GM23338 (cell line): ENCODE measurements around the gene AK2.

Experiments used
- CREB1 ChIP-seq: fragments of 250-450 bp; sonication (Bioruptor Pico); IDR thresholded peaks from 2 replicates; pipeline ENCODE4 v1.5.0; 2020; ENCODE audit warnings: low read depth, mild to moderate bottlenecking, moderate library complexity
- EZH2 ChIP-seq: fragments of 200-600 bp; sonication (generic); IDR thresholded peaks from one replicate; pipeline ENCODE4 v1.8.0; 2017; ENCODE audit warnings: antibody characterized with exemption, mild to moderate bottlenecking, low read depth; ENCODE audit not compliant: unreplicated experiment
- POLR2AphosphoS5 ChIP-seq: IDR thresholded peaks from 2 replicates; pipeline ENCODE4 v1.6.1; 2016; ENCODE audit warnings: antibody characterized with exemption, low read depth
- STAT1 ChIP-seq: IDR thresholded peaks from one replicate; pipeline ENCODE4 v1.6.1; 2016; ENCODE audit warnings: antibody characterized with exemption; ENCODE audit not compliant: unreplicated experiment
- ZNF114 ChIP-seq: fragments of 250-450 bp; sonication (Bioruptor Pico); IDR thresholded peaks from 2 replicates; pipeline ENCODE4 v1.5.0; 2020; ENCODE audit warnings: mild to moderate bottlenecking, moderate library complexity
- TF ChIP-seq, protein P1 (sequence below), 2 experiments: fragments of 200-600 bp in 1 of 2; sonication (generic) in 1 of 2; conservative IDR thresholded peaks; 2 replicates each; pipeline versions ENCODE4 v1.5.1 to v1.6.1; 2016 to 2017; ENCODE audit warnings: antibody characterized with exemption in 2 of 2, low read depth in 2 of 2, mild to moderate bottlenecking in 2 of 2, moderate library complexity in 1 of 2
- TF ChIP-seq, protein P2 (sequence below): IDR thresholded peaks from one replicate; pipeline ENCODE4 v1.6.1; 2018; ENCODE audit warnings: antibody characterized with exemption; ENCODE audit not compliant: unreplicated experiment
- TF ChIP-seq, protein P3 (sequence below): fragments of 250-450 bp; sonication (Bioruptor Pico); IDR thresholded peaks from 2 replicates; pipeline ENCODE4 v1.5.0; 2020; ENCODE audit warnings: mild to moderate bottlenecking, moderate library complexity
- TF ChIP-seq, protein P4 (sequence below): IDR thresholded peaks from 2 replicates; pipeline ENCODE4 v1.6.1; 2016; ENCODE audit warnings: antibody characterized with exemption

DNA sequence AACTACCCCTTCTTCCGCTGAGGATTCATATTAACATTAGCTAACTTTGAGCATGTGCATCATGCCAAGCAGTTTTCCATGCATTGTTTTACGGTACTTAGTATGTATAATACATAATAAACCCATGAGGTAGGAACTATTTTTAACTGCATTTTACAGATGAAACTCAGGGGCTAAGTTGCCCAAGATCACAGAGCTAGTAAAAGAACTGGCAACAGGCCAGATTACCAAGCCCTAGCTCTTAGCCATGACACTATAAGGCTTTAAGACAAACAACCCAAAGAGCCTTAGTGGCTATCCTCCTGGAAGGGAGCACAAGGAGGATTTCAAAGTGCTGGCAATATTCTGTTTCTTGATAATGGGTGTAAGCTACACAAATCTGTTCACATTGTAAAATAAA lies 6.1 kb downstream of the AK2 start:
- TF ChIP-seq EZH2, result no peak
- TF ChIP-seq, protein P1, sequence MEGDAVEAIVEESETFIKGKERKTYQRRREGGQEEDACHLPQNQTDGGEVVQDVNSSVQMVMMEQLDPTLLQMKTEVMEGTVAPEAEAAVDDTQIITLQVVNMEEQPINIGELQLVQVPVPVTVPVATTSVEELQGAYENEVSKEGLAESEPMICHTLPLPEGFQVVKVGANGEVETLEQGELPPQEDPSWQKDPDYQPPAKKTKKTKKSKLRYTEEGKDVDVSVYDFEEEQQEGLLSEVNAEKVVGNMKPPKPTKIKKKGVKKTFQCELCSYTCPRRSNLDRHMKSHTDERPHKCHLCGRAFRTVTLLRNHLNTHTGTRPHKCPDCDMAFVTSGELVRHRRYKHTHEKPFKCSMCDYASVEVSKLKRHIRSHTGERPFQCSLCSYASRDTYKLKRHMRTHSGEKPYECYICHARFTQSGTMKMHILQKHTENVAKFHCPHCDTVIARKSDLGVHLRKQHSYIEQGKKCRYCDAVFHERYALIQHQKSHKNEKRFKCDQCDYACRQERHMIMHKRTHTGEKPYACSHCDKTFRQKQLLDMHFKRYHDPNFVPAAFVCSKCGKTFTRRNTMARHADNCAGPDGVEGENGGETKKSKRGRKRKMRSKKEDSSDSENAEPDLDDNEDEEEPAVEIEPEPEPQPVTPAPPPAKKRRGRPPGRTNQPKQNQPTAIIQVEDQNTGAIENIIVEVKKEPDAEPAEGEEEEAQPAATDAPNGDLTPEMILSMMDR (conservative IDR thresholded peaks at IDR 0.05; ENCODE audit: low read depth in 2 of 2), result no peak
- TF ChIP-seq ZNF114 (CRISPR knock-in tag), result no peak
- TF ChIP-seq, protein P2, sequence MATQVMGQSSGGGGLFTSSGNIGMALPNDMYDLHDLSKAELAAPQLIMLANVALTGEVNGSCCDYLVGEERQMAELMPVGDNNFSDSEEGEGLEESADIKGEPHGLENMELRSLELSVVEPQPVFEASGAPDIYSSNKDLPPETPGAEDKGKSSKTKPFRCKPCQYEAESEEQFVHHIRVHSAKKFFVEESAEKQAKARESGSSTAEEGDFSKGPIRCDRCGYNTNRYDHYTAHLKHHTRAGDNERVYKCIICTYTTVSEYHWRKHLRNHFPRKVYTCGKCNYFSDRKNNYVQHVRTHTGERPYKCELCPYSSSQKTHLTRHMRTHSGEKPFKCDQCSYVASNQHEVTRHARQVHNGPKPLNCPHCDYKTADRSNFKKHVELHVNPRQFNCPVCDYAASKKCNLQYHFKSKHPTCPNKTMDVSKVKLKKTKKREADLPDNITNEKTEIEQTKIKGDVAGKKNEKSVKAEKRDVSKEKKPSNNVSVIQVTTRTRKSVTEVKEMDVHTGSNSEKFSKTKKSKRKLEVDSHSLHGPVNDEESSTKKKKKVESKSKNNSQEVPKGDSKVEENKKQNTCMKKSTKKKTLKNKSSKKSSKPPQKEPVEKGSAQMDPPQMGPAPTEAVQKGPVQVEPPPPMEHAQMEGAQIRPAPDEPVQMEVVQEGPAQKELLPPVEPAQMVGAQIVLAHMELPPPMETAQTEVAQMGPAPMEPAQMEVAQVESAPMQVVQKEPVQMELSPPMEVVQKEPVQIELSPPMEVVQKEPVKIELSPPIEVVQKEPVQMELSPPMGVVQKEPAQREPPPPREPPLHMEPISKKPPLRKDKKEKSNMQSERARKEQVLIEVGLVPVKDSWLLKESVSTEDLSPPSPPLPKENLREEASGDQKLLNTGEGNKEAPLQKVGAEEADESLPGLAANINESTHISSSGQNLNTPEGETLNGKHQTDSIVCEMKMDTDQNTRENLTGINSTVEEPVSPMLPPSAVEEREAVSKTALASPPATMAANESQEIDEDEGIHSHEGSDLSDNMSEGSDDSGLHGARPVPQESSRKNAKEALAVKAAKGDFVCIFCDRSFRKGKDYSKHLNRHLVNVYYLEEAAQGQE, result no peak
- no peak for TF ChIP-seq POLR2AphosphoS5
- TF ChIP-seq, protein P3, sequence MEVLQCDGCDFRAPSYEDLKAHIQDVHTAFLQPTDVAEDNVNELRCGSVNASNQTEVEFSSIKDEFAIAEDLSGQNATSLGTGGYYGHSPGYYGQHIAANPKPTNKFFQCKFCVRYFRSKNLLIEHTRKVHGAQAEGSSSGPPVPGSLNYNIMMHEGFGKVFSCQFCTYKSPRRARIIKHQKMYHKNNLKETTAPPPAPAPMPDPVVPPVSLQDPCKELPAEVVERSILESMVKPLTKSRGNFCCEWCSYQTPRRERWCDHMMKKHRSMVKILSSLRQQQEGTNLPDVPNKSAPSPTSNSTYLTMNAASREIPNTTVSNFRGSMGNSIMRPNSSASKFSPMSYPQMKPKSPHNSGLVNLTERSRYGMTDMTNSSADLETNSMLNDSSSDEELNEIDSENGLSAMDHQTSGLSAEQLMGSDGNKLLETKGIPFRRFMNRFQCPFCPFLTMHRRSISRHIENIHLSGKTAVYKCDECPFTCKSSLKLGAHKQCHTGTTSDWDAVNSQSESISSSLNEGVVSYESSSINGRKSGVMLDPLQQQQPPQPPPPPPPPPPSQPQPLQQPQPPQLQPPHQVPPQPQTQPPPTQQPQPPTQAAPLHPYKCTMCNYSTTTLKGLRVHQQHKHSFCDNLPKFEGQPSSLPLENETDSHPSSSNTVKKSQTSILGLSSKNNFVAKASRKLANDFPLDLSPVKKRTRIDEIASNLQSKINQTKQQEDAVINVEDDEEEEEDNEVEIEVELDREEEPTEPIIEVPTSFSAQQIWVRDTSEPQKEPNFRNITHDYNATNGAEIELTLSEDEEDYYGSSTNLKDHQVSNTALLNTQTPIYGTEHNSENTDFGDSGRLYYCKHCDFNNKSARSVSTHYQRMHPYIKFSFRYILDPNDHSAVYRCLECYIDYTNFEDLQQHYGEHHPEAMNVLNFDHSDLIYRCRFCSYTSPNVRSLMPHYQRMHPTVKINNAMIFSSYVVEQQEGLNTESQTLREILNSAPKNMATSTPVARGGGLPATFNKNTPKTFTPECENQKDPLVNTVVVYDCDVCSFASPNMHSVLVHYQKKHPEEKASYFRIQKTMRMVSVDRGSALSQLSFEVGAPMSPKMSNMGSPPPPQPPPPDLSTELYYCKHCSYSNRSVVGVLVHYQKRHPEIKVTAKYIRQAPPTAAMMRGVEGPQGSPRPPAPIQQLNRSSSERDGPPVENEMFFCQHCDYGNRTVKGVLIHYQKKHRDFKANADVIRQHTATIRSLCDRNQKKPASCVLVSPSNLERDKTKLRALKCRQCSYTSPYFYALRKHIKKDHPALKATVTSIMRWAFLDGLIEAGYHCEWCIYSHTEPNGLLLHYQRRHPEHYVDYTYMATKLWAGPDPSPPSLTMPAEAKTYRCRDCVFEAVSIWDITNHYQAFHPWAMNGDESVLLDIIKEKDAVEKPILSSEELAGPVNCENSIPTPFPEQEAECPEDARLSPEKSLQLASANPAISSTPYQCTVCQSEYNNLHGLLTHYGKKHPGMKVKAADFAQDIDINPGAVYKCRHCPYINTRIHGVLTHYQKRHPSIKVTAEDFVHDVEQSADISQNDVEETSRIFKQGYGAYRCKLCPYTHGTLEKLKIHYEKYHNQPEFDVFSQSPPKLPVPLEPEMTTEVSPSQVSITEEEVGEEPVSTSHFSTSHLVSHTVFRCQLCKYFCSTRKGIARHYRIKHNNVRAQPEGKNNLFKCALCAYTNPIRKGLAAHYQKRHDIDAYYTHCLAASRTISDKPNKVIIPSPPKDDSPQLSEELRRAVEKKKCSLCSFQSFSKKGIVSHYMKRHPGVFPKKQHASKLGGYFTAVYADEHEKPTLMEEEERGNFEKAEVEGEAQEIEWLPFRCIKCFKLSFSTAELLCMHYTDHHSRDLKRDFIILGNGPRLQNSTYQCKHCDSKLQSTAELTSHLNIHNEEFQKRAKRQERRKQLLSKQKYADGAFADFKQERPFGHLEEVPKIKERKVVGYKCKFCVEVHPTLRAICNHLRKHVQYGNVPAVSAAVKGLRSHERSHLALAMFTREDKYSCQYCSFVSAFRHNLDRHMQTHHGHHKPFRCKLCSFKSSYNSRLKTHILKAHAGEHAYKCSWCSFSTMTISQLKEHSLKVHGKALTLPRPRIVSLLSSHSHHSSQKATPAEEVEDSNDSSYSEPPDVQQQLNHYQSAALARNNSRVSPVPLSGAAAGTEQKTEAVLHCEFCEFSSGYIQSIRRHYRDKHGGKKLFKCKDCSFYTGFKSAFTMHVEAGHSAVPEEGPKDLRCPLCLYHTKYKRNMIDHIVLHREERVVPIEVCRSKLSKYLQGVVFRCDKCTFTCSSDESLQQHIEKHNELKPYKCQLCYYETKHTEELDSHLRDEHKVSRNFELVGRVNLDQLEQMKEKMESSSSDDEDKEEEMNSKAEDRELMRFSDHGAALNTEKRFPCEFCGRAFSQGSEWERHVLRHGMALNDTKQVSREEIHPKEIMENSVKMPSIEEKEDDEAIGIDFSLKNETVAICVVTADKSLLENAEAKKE (CRISPR knock-in tag), result no peak
- TF ChIP-seq CREB1 (CRISPR knock-in tag), result no peak
- TF ChIP-seq, protein P4, sequence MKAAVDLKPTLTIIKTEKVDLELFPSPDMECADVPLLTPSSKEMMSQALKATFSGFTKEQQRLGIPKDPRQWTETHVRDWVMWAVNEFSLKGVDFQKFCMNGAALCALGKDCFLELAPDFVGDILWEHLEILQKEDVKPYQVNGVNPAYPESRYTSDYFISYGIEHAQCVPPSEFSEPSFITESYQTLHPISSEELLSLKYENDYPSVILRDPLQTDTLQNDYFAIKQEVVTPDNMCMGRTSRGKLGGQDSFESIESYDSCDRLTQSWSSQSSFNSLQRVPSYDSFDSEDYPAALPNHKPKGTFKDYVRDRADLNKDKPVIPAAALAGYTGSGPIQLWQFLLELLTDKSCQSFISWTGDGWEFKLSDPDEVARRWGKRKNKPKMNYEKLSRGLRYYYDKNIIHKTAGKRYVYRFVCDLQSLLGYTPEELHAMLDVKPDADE, result no peak
- no peak for TF ChIP-seq STAT1
